GM19372 (cell line): Measurements from ENCODE around the gene HNRNPH2.

Source experiments
- ATAC-seq: cut with Tn5 transposase; IDR thresholded peaks from one replicate; pipeline ENCODE4 v1.9.1; 2021; ENCODE audit warnings: mild to moderate bottlenecking, low read depth, moderate library complexity; ENCODE audit not compliant: unreplicated experiment

Gene HNRNPH2

DNA sequence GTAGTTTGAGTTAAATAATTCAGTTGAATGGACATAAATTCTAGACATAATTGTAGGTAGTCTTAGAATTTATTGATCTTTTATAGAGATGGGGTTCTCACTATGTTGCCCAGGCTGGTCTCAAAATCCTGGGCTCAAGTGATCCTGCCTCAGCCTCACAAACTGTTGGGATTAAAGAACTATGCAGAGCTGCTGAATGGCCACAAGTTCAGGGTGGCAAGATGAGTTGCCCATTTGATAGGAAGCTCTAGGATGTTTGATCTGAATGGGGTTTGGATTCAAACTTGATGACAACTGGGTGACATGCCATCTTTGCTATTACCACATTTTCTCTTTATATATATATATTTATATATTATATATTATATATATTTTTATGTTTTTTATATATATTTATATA lies 13.7 kb upstream of the HNRNPH2 start:
- no peak for ATAC-seq

DNA sequence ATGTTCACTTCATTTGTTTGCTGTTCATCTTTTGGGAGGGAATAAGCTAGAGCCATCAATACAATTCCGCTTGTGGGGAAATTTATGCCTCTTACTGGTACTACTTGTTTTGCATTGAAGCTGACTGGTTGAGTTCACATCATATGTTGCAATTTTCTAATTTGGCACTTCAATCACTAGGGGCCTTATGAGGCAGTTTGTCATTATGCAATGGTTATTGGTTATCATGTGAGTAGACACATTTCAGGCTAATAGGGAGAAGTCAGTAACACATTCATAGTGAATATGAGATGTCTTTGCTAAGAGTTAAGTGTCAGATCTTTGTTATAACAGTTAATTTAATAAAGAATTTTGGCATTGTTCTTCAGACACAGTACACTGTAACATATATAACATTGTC lies 12.2 kb upstream of the HNRNPH2 start:
- no peak for ATAC-seq

DNA sequence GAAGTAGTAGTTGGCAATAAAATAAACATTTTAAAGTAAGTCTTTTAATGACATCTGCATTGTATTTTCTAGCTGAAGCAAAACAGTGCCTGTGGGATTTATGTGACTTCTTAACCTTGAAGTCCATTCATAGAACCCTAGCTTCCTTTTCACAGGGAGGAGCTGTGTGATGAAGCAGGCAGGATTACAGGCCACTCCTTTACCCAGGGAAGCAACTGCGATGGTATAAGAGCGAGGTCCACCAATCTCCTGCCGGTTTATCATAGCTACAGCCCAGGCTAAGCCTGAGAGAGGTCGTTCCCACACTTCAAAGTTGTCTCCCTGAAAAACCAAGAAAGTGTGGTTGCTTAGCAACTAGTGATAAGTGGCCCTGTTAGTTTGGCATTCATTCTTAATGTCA lies 10.2 kb upstream of the HNRNPH2 start:
- ATAC-seq = no peak

DNA sequence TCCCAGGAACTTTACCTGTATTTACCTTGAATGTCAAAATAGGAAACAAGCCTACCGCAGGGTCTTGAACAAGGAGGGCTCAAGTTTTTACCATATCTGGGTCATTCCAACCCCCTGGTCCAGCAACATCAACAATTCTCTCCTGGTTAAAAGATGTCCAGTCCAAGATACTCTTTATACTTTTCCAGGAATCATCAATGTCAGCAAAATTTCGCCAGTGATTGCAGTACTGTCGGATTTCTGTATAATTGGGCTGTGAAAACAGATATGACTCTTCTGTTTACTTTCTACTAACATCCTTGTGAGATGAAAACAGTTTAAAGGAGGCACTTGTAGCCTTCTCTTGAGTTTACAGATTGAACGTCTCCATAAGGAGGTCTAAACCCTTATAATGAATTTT lies 9.3 kb upstream of the HNRNPH2 start:
- ATAC-seq = no peak

DNA sequence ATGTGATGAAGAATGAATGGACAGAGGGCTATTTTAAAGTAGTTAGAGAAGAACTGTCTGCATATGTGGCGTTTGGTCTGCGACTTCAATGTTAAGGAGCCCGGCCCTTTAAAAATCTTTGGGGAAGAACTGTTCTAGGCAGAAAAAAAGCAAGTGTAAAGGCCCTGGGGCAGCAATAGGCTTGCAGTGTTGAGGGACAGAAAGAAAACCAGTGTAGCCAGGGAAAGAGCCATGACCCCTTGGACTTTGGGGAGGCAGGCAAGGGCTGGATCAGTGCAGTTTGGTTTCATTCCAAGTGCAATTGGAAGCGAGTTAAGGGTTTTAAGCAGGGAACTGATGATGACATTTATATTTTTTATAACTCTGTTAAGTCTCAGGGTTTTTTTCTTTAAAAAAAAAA lies 8.2 kb upstream of the HNRNPH2 start:
- no peak for ATAC-seq

DNA sequence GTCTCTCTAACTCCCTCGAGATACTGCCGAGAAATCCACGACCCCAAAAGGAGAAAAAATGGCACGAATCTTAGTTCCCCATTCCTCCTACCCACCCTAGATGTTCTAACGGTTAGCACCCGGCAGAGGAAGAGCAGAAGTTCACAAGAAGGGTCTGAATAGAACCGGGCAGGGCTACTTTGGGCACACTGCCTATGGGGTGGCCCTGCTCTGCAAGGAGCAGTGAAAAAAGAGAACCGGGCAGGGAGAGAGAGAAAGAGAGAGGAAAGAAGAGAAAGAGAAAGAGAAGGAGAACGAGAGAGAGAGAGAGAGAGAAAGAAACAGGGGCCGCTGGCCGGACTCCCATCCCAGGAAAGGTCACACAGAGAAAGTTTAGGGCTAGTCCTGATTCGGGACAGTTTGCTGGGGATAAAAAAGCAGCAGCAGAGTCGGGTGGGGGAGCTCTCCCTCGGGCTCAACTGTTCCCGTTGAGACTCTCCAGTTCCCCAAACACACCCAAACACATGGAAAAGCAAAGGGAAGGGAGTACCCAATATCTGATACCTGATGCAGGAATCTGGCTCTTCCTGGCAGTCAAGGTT lies 765 bp upstream of the HNRNPH2 start:
- no peak for ATAC-seq

DNA sequence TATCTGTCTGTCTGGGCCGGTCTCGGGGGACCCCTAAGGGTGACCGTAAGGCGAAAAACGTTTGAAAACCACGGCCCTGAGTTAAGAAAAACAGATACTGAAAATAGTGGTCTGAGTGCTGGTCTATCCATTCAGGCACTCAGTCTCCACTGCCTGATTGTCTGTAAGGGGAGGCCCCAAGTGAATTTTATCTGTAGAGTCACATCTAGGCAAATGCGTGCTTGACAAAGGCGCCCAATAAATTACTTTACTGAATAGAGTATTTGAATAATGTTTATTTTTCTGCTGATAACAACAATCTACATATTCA lies 465 bp downstream of the HNRNPH2 start:
- ATAC-seq = no peak

DNA sequence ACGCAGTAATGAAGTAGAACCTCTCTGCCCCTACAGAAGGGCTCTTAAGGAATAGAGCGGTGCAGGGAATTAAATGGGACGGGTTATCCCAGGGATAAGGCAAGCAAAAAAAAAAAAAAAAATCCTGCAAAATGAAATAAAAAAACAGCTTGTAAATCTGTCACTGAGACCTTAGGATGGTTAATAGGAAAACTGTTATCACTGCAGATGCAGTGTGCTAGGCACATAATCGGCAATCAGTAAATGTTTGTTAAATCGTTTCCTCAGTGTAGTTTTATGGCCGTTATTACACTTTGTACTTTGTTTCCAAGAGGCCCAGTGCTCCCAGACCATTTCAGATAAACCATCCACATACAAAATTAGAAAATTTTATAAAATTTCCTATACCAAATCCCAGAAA lies 1.0 kb downstream of the HNRNPH2 start:
- ATAC-seq = no peak

DNA sequence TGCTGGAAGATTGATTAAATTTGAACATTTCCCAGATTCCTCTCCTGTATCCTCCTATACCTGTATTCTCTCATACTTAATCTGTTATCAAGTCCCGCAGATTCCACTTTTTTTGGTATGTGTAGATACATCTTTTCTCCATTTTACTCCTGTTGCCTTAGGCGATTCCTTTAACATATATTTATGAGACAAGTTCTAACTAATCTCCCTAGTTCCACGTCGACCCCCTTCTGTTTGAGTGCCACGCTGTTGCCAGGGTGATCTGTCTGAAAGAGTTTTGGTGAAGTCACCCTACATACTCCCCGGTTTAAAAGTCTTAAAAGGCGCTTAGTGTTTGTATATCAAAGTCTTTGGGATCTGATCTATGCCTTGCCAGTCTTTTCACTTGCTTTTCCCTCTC lies 2.4 kb downstream of the HNRNPH2 start:
- no peak for ATAC-seq

DNA sequence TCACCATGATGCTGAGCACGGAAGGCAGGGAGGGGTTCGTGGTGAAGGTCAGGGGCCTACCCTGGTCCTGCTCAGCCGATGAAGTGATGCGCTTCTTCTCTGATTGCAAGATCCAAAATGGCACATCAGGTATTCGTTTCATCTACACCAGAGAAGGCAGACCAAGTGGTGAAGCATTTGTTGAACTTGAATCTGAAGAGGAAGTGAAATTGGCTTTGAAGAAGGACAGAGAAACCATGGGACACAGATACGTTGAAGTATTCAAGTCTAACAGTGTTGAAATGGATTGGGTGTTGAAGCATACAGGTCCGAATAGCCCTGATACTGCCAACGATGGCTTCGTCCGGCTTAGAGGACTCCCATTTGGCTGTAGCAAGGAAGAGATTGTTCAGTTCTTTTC lies 4.0 kb downstream of the HNRNPH2 start:
- ATAC-seq = no peak

DNA sequence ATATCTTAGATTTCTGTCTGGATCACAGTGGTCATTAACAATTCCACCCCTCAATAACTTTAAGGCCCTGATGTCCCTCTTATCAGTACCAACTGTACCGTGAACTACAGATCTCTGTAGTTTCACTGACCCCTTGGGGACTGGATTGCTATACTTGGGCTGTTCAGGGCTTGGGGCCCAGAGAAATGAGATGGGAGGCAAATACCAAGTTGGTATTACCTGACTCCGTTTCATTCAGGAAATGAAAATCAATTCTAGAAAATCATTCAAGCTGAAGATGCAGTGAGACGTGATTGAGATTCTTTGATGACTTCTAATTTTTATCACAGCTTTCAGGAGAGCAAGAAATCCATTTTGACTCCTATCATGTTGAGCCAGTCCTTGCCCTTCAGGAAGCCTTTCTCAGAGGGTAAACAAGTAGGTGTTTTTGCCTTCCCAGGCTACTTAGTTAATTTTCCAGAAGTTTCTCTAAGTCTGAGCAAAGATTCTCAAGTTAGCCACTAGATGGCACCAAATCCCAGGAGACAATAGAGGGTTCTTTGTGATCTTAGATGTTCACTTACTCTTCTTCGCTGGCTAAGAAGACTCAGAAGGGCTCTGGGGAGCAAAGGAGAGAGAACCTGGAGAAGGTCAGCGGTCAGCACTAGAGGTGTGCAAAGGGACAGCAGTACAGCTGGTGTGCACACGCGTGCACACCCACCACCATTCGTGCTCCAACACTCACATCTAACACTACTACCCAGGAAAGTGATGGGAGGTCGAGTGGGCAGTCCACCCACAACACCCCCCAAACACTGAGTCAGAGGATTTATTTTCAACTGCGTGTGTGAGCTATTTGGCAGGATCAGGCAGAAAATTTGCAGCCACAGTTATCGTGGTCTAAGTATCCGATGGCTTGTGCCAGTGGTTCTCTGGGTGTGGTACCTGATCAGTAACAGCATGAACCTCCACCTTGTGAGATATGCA lies 7.4 kb downstream of the HNRNPH2 start:
- peak; percentile 62 for ATAC-seq

DNA sequence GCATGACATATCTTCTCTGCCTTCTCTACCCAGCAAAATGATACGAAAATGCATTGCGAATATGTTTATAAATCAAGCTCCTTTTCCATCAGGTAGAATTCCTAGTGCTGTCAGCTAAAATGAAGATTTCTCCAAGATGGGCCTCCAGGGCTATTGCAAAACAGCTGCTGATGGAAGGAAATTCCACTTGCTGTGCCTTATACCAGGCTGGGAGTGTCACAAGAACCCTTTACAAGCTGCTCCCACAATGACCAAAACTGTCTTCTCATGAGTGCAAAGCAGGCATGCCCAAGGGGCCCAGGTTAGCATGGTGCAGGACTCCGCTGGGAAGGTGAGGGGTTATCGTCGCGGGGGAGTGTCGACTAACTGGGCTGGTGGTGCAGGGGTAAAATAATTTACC lies 8.7 kb downstream of the HNRNPH2 start:
- no peak for ATAC-seq

DNA sequence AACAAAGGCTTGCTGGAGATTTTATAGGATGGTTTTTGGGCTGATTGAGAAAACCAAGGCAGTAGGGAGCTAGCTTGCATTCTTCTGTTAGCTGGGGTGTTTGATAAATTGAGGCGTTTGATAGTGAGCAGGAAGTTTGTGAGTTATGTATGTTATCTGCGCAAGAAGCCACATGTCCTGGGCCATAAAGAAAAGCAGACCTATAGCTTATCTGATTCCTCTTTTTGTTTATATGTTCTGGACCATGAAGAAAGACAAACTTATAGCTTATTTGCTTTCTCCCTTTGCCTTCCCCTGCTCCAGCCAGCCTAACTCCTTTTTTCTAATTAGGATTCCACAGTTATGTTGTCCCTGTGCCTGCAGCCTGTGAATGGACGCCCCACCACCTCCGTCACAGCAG lies 9.2 kb downstream of the HNRNPH2 start:
- no peak for ATAC-seq

DNA sequence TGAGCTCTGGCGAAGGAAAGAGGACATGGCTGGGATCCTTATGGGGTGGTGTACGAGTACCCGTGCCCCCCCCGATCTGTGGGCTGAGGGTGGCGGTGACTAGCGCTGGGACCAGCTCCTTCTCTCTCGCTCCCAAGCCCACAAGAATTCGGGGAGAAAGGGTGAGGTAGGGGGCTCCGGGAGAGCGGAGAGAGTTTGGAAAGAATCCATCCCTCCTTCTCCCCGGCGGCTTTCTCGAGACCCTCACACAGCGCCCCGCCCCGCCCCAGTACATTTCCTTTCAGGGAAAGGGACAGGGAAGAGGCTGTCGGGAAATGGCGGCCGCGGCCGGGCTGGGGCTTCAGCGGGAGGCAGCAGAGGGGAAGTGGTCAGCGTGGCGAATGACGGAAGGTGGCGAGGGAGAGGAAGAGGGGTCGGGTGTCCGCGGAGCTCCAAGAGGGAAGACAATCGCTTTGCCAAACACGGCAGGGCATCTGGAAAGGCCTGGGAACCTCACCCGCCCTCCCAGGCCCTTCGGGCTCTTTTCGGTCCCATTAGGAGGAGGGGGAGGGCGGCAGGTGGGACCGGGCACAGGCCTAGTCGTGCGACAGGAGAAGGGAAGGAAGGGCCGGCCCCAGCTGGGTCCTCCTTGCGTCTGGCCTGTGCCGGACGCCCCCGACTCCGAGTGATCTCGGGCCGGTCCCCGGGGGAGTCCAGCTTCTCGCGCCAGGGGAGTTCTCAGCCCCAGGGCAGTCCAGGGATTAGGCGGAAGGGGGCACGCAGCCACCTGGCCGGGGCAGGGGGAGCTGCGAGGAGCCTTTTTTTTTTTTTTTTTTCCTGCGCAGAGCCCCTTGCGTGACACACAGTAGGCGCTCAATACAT lies 10.2 kb downstream of the HNRNPH2 start:
- no peak for ATAC-seq

DNA sequence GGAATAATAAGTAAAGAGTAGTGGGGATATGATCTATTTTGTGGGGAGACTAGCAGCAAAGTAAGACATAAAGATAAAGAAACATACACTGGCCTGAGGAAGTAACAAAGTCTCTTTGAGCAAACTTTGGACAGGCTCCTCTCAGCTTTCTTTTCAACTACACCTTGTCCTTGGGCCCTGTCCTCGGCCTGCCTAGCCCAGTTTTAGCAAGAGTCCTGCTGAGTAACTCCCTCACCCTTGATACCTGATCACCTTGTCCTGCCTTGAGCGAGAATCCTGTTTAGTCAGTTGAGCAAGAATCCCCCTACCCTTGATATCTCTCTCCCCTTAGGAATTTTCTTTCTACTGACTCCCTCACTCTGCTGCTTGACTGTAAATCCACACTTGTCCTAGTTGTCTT lies 11.5 kb downstream of the HNRNPH2 start:
- no peak for ATAC-seq

DNA sequence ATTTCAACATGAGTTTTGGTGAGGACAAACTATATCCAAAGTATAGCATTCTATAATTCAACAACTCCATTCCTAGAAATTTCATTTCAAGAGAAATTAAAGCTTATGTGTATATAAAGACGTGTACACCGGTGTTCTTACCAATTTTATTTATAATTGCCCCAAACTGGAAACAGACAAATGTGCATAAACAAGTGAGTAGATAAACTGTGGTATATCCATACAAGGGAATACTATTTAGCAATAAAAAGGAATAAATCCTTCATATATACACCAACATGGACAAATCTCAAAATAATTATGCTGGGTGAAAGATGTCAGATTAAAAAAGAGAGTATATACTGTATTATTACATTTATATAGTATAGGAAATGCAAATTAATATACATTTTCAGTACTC lies 19.9 kb downstream of the HNRNPH2 start:
- ATAC-seq = no peak

DNA sequence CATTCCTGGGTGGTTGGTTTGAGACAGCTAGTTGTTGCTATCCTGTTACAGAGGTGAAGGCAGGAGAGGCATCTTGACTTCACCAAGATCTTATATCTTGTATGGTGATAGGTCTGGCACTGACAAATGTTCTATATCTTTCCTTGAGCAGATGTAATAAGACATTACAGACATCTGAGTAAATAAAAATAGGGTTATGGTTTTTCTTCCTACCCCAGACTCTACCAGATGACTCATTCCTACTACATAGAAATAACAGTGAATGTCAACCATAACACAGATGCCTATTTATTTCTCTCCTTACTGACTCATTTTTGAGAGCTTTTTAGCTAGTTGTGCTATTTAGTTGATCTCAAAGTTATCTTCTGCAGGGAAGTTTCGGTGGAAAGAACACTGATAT lies 21.9 kb downstream of the HNRNPH2 start:
- no peak for ATAC-seq

DNA sequence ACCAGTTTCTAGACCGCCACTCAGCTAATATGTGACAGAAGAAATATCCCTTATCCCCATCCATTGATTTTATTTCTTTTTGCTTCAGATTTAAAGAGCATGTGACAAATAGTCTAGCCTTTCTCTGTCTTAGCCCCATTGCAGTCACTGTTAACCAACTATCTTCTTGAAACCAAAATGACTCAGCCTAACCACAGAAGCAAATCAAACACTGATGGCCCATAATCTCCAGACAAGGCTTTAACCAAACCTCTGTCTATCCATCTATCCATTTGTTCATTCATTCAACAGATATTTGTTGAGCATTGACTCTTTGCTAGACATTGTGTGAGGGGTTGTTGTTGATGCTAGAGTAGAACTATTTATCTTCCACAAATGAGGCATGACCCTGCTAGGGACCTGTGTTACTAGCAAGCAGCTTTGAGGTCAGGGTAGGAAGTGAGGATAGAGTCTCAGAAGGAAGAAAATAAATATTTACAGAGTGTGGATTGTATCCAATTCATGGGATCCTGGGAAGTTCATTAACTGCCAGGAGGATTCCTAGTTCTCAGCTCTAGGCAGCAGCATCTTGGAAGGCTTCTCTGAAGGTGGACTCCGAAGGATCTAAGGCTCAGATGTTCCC lies 22.5 kb downstream of the HNRNPH2 start:
- ATAC-seq = peak; percentile 82

DNA sequence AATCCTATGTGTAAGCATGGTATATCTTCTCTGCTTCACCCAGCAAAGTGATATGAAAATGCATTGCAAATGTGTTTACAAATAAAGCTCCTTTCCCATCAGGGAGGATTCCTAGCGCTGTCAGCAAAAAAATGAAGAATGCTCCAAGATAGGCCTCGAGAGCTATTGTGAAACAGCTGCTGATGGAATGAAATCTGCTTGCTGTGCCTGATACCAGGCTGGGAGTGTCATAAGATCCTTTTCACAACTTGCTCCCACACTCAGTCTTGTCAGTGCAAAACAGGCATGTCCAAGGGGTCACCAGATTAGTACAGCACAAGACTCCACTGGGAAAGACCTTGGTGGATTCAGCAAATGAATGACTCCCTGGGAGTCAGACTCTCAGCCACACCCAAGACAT lies 34.1 kb downstream of the HNRNPH2 start:
- no peak for ATAC-seq

DNA sequence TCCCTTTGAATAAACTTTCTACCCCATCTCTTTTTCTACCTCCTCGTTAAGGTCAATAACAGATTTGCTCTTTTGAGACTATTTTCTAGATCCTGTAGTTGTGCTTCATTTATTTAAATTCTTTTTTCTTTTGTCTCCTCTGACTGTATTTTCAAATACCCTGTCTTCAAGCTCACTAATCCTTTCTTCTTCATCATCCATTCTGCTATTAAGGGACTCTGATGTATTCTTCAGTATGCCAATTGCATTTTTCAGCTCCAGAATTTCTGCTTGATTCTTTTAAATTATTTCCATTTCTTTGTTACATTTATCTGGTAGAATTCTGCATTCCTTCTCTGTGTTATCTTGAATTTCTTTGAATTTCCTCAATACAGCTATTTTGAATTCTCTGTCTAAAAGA lies 41.3 kb downstream of the HNRNPH2 start:
- ATAC-seq = no peak

DNA sequence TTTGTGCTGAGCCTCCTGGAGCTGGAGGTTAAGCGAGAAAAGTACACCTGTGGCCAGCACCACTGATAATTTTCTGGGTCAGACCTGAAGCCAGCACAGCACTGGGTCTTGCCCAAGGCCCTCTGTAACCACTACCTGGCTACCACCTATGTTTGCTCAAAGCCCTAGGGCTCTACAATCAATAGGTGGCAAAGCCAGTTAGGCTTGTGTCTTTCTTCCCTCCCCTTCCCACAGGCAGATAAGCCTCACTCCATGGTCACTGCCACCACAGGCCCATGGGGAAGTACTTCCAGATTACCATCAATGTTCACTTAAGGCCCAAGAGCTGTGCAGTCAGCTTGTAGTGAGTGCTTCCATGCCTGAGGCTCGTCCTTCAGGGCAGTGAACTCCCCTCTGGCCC lies 42.1 kb downstream of the HNRNPH2 start:
- ATAC-seq = no peak
